KMS-11 (cell line): ENCODE results near the gene PDK1.
"Not testable (repeated sequence)": the region's sequence is repeated elsewhere in the genome, so short reads cannot be mapped to it uniquely, and the experiment has no call there.

Experiments used
- H2AFZ ChIP-seq: fragments of 200-600 bp; sonication (generic); 2 replicates; pipeline ENCODE4 v1.6.1; 2016; ENCODE audit warnings: antibody characterized with exemption, mixed run types, low read depth
- H3K27ac ChIP-seq: fragments of 200-600 bp; sonication (generic); 2 replicates; pipeline ENCODE4 v1.6.1; 2016; ENCODE audit warnings: mild to moderate bottlenecking, mixed run types
- H3K27me3 ChIP-seq: fragments of 200-600 bp; sonication (generic); 2 replicates; pipeline ENCODE4 v1.6.1; 2017; ENCODE audit warnings: mild to moderate bottlenecking, low read depth, mixed run types, moderate library complexity; ENCODE audit not compliant: insufficient read depth
- H3K36me3 ChIP-seq: fragments of 200-600 bp; sonication (generic); 2 replicates; pipeline ENCODE4 v1.6.1; 2017; ENCODE audit warnings: mild to moderate bottlenecking, mixed run types; ENCODE audit not compliant: insufficient read depth
- H3K4me1 ChIP-seq: fragments of 200-600 bp; sonication (generic); 2 replicates; pipeline ENCODE4 v1.6.1; 2016; ENCODE audit warnings: mild to moderate bottlenecking, low read depth, mixed run types; ENCODE audit not compliant: poor library complexity, severe bottlenecking
- H3K4me2 ChIP-seq: fragments of 200-600 bp; sonication (generic); 2 replicates; pipeline ENCODE4 v1.7.0; 2016; ENCODE audit warnings: mild to moderate bottlenecking, mixed run types
- H3K4me3 ChIP-seq: fragments of 200-600 bp; sonication (generic); IDR thresholded peaks from 2 replicates; pipeline ENCODE4 v1.6.1; 2017; ENCODE audit warnings: low read depth, low read length, mixed read lengths; ENCODE audit not compliant: insufficient read depth
- H3K79me2 ChIP-seq: fragments of 200-600 bp; sonication (generic); 2 replicates; pipeline ENCODE4 v1.6.1; 2016; ENCODE audit warnings: low read depth, mixed run types; ENCODE audit not compliant: insufficient read depth
- H3K9ac ChIP-seq: fragments of 200-600 bp; sonication (generic); 2 replicates; pipeline ENCODE4 v1.6.1; 2016; ENCODE audit warnings: mild to moderate bottlenecking, mixed run types
- H4K20me1 ChIP-seq: fragments of 200-600 bp; sonication (generic); 2 replicates; pipeline ENCODE4 v1.6.1; 2016; ENCODE audit warnings: mild to moderate bottlenecking, mixed run types; ENCODE audit not compliant: insufficient read depth
- TF ChIP-seq, protein P1 (sequence below): fragments of 200-600 bp; sonication (generic); conservative IDR thresholded peaks from 2 replicates; pipeline ENCODE4 v1.6.1; 2017; ENCODE audit warnings: low read depth, mild to moderate bottlenecking, antibody characterized with exemption, low read length, moderate library complexity, mixed read lengths

The PDK1 gene

DNA sequence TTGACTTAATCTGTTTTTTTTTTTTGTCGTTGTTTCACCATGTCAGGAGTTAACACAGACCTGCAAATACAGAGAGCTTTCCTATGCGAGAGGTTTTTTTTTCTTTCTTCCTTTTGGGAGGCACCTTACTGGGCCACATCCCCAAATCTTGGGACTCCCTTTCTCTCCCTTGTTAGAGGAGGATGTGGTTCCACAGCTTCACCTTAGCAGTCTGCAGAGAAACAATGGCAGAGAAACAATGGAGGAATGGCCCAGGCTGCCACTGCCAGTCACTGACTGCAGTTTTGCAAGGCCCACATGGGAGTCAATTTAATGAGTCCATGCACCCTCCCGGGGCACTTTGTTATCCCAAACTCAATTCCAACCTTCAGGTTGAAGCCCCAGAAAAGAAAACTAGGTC, 20.8 kb upstream of the PDK1 start:
- Histone ChIP-seq H4K20me1 (no peaks in the 10 kb centered on the region), H3K4me1 (peaks cover 14% of the 10 kb centered on the region), H3K4me3 (no peak overlapping the region), H3K36me3 (no peaks in the 10 kb centered on the region), H3K79me2 (no peaks in the 10 kb centered on the region), H3K27me3 (no peaks in the 10 kb centered on the region), H3K9ac (no peak overlapping the region), H2AFZ (no peak overlapping the region), H3K27ac (no peak overlapping the region), H3K4me2 (no peak overlapping the region)
- TF ChIP-seq, protein P1, sequence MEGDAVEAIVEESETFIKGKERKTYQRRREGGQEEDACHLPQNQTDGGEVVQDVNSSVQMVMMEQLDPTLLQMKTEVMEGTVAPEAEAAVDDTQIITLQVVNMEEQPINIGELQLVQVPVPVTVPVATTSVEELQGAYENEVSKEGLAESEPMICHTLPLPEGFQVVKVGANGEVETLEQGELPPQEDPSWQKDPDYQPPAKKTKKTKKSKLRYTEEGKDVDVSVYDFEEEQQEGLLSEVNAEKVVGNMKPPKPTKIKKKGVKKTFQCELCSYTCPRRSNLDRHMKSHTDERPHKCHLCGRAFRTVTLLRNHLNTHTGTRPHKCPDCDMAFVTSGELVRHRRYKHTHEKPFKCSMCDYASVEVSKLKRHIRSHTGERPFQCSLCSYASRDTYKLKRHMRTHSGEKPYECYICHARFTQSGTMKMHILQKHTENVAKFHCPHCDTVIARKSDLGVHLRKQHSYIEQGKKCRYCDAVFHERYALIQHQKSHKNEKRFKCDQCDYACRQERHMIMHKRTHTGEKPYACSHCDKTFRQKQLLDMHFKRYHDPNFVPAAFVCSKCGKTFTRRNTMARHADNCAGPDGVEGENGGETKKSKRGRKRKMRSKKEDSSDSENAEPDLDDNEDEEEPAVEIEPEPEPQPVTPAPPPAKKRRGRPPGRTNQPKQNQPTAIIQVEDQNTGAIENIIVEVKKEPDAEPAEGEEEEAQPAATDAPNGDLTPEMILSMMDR = no peak

DNA sequence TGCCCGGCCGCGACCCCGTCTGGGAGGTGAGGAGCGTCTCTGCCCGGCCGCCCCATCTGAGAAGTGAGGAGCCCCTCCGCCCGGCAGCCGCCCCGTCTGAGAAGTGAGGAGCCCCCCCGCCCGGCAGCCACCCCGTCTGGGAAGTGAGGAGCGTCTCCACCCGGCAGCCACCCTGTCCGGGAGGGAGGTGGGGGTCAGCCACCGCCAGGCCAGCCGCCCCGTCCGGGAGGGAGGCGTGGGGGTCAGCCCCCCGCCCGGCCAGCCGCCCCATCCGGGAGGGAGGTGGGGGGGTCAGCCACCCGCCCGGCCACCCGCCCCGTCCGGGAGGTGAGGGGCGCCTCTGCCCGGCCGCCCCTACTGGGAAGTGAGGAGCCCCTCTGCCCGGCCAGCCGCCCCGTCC, 18.0 kb upstream of the PDK1 start:
- not testable (repeated sequence) for H3K27ac ChIP-seq, H3K36me3 ChIP-seq, H2AFZ ChIP-seq, H4K20me1 ChIP-seq, H3K4me3 ChIP-seq, H3K4me2 ChIP-seq, H3K79me2 ChIP-seq, H3K9ac ChIP-seq, H3K27me3 ChIP-seq
- H3K4me1 ChIP-seq = peaks cover 21% of the 10 kb centered on the region

DNA sequence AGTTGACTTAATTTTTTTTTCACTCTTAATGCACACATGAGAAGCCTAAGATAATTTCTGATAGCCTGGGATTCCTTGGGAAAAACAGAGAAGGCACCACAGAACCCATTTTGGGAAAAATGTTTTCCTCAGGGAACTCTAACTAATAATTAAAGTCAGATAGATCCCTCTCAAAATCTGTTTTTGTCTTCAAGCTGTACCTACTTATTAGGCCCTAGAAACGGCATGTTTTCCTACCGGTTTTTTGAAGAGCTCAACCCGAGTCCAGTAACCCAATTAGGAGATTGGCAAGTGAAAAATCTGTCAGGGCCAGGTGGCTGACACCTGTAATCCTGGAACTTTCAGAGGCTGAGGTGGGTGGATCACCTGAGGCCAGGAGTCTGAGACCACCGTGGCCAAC, 16.1 kb upstream of the PDK1 start:
- H3K4me3 ChIP-seq = no peak overlapping the region
- H3K4me2 ChIP-seq = peak overlapping the region; percentile 25; the same call in 1 of the 2 replicates
- no peaks in the 10 kb centered on the region for H4K20me1 ChIP-seq
- no peaks in the 10 kb centered on the region for H3K36me3 ChIP-seq
- no peak overlapping the region for H3K9ac ChIP-seq
- peaks cover 21% of the 10 kb centered on the region for H3K4me1 ChIP-seq
- no peak overlapping the region for H2AFZ ChIP-seq
- H3K27ac ChIP-seq = peak overlapping the region; percentile 39; the same call in 1 of the 2 replicates
- TF ChIP-seq, protein P1 = no peak
- H3K27me3 ChIP-seq = no peaks in the 10 kb centered on the region
- H3K79me2 ChIP-seq = no peaks in the 10 kb centered on the region

DNA sequence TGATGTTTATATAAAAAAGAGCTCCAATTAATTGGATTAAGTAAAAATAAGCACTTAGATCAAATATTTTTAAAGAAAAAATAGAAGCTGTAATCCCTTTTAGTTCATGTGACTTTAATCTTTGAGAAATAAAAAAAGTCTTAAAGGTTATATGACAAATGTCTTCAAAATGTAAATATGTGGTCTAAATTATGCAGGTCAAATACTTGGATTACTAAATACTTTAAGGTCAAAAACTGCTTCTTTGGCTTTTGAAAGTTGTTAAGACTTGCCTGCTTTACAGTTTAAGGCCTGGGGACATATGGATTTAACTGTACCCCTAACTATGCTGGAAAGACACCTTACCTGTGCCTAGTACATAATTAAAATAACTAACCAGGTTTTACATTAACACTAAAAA, 15.5 kb upstream of the PDK1 start:
- no peaks in the 10 kb centered on the region for H4K20me1 ChIP-seq
- H3K9ac ChIP-seq = no peak overlapping the region
- H3K4me1 ChIP-seq = peaks cover 28% of the 10 kb centered on the region
- no peak overlapping the region for H3K4me3 ChIP-seq
- peak overlapping the region; percentile 25; the same call in 1 of the 2 replicates for H3K4me2 ChIP-seq
- no peak overlapping the region for H2AFZ ChIP-seq
- H3K36me3 ChIP-seq = no peaks in the 10 kb centered on the region
- H3K79me2 ChIP-seq = no peaks in the 10 kb centered on the region
- TF ChIP-seq, protein P1 = no peak
- no peak overlapping the region for H3K27ac ChIP-seq
- no peaks in the 10 kb centered on the region for H3K27me3 ChIP-seq

DNA sequence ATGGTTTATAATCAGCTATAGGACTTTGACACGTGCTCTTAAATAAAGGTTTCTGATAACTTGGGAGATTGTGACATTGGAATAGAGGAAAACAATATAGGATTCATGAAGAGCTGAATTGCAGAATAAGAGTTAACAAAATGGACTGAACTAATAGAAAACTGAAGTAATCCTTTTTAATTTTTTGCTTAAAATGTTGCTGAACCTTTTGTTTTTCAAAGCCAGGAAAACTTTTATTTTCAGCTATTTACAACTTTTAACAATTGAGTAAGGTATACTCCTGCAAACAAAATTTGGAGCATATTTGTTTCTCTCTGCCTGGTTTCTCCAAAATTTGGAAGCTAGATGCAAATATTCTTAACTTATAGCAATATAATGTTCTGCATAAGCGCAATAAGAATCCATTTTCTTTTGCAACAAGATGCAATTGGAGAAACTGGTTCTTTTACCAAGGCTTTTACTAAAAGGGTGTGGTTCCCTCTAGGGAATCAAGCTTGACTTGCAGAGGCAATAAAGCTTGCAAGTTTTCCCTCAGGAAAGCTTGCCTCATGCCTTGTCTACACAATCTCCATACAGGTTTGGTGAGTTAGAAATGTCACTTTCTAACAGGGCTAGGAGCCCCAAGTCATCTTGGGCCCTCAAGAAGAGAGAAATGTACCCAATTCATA, 10.3 kb upstream of the PDK1 start:
- H2AFZ ChIP-seq = peak overlapping the region; percentile 11; the same call in 1 of the 2 replicates
- H3K9ac ChIP-seq = no peak overlapping the region
- peak overlapping the region; percentile 34; the same call in 1 of the 2 replicates for H3K27ac ChIP-seq
- H3K4me2 ChIP-seq = peak overlapping the region; percentile 13
- H3K27me3 ChIP-seq = no peaks in the 10 kb centered on the region
- peaks cover 31% of the 10 kb centered on the region for H3K4me1 ChIP-seq
- no peaks in the 10 kb centered on the region for H4K20me1 ChIP-seq
- no peaks in the 10 kb centered on the region for H3K79me2 ChIP-seq
- no peak overlapping the region for H3K4me3 ChIP-seq
- no peaks in the 10 kb centered on the region for H3K36me3 ChIP-seq
- TF ChIP-seq, protein P1 = no peak
